Upper lobe of right lung (tissue), 1 donor: ENCODE results near the gene CMIP. TPM values are rescaled to one million over a fixed set of nuclear protein-coding genes. Genes with fewer than 3 reads are reported as not detected.

Experiments
- ATAC-seq: fragments of 200-7000 bp; cut with Tn5 transposase; one replicate; pipeline ENCODE4 v1.9.1; 2020; ENCODE audit warnings: mild to moderate bottlenecking, moderate library complexity
- DNase-seq: peaks from one replicate; pipeline ENCODE4 v3.0.0-alpha.2; 2020
- H3K27ac ChIP-seq: fragments of 200-600 bp; one replicate; pipeline ENCODE4 v1.8.0; 2022
- H3K27me3 ChIP-seq: fragments of 200-600 bp; one replicate; pipeline ENCODE4 v1.8.0; 2022; ENCODE audit warnings: mild to moderate bottlenecking
- H3K36me3 ChIP-seq: fragments of 200-600 bp; one replicate; pipeline ENCODE4 v1.8.0; 2022
- H3K4me1 ChIP-seq: fragments of 200-600 bp; one replicate; pipeline ENCODE4 v1.8.0; 2022
- H3K4me3 ChIP-seq: fragments of 200-600 bp; one replicate; pipeline ENCODE4 v1.8.0; 2022; ENCODE audit warnings: mild to moderate bottlenecking
- H3K9me3 ChIP-seq: fragments of 200-600 bp; one replicate; pipeline ENCODE4 v1.8.0; 2022
- CTCF ChIP-seq: fragments of 200-600 bp; IDR thresholded peaks from one replicate; pipeline ENCODE4 v1.8.0; 2022; ENCODE audit warnings: antibody characterized with exemption
- intact Hi-C: fragments of 100-400 bp; cut with DNase I; formaldehyde crosslinking; loops from one replicate; pipeline ENCODE4 v1.11.0; 2022
- total RNA-seq: library from RNA; stranded (reverse); fragmentation: NEBNext Ultra II Directional; extraction: Animal tissue kit (Norgen Biotek cat#: 25700); gene quantifications from one replicate; pipeline ENCODE4 v1.2.1, GENCODE V29; 2021
- donor health status: DM: no; HTN: yes; CAD: no; lungs with severe emphysema.

CMIP gene
- total RNA-seq, 1 donor from 2014 or later = 73.8 TPM

GRCh38 chr16:81626181-81626674 is 181.6 kb downstream of the CMIP start:
- no peak for ATAC-seq
- H3K9me3 ChIP-seq = no peaks in the 10 kb centered on the region
- intact Hi-C loops = no loop called here
- TF ChIP-seq CTCF = no peak
- peaks cover 15% of the 10 kb centered on the region for H3K36me3 ChIP-seq
- no peaks in the 10 kb centered on the region for H3K27me3 ChIP-seq
- no peak overlapping the region for H3K27ac ChIP-seq
- no peak overlapping the region for H3K4me3 ChIP-seq
- DNase-seq = no peak
- peaks cover 14% of the 10 kb centered on the region for H3K4me1 ChIP-seq

GRCh38 chr16:81627024-81627423 is 182.4 kb downstream of the CMIP start:
- intact Hi-C loops = no loop called here
- DNase-seq = no peak
- H3K4me1 ChIP-seq = peaks cover 14% of the 10 kb centered on the region
- no peaks in the 10 kb centered on the region for H3K9me3 ChIP-seq
- TF ChIP-seq CTCF = no peak
- no peak overlapping the region for H3K27ac ChIP-seq
- peaks cover 7% of the 10 kb centered on the region for H3K36me3 ChIP-seq
- no peak for ATAC-seq
- no peak overlapping the region for H3K4me3 ChIP-seq
- H3K27me3 ChIP-seq = no peaks in the 10 kb centered on the region

GRCh38 chr16:81627729-81628244 is 183.2 kb downstream of the CMIP start:
- Histone ChIP-seq H3K36me3 (peaks cover under 1% of the 10 kb centered on the region), H3K27ac (no peak overlapping the region), H3K4me1 (peaks cover 19% of the 10 kb centered on the region), H3K4me3 (no peak overlapping the region), H3K27me3 (no peaks in the 10 kb centered on the region), H3K9me3 (no peaks in the 10 kb centered on the region)
- TF ChIP-seq CTCF = no peak
- intact Hi-C loops = no loop called here
- DNase-seq = no peak
- no peak for ATAC-seq

GRCh38 chr16:81629034-81629802 is 184.6 kb downstream of the CMIP start:
- H3K27ac ChIP-seq = no peak overlapping the region
- no peaks in the 10 kb centered on the region for H3K9me3 ChIP-seq
- no peak overlapping the region for H3K4me3 ChIP-seq
- TF ChIP-seq CTCF = no peak
- H3K27me3 ChIP-seq = no peaks in the 10 kb centered on the region
- intact Hi-C loops = no loop called here
- DNase-seq = no peak
- ATAC-seq = no peak
- H3K4me1 ChIP-seq = peaks cover 33% of the 10 kb centered on the region
- no peaks in the 10 kb centered on the region for H3K36me3 ChIP-seq

- H3K27me3 ChIP-seq = no peaks in the 10 kb centered on the region
- DNase-seq = no peak
- H3K36me3 ChIP-seq = no peaks in the 10 kb centered on the region
- H3K4me3 ChIP-seq = no peak overlapping the region
- ATAC-seq = no peak
- TF ChIP-seq CTCF = no peak
- H3K9me3 ChIP-seq = no peaks in the 10 kb centered on the region
- H3K4me1 ChIP-seq = peaks cover 32% of the 10 kb centered on the region
- intact Hi-C loops = no loop called here
- no peak overlapping the region for H3K27ac ChIP-seq
Observed at GRCh38 chr16:81629896-81630634, 185.5 kb downstream of the CMIP start.
